DMS79 (cell line): ENCODE measurements around the gene SPPL2C.

Experiments
- DNase-seq: peaks from one replicate; lab custom pipeline; 2025; lab: John Stamatoyannopoulos, UW

Gene SPPL2C

GRCh38 chr17:45877467-45877866 lies 32.8 kb downstream of the SPPL2C start:
- no peak for DNase-seq

DNA sequence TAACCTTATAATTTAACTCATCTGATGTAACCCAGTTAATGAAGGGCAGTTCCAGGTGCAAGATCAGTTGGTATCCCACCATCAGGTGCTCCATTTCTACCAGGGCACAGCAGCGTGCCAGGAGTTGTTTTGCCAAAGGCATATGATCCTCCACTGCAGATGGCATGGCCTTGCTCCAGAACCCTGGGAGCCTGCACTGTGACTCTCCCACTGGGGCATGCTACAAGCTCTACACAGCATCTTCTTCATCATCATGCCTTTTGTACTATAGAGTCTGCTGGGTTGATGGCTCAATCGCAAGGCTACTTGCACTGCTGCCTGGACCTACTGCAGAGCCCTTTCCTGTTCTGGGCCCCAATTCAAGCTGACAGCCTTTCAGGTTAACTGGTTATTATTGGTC lies 38.4 kb downstream of the SPPL2C start:
- no peak for DNase-seq

GRCh38 chr17:45886852-45887251 lies 42.2 kb downstream of the SPPL2C start:
- DNase-seq = no peak

GRCh38 chr17:45888392-45888791 lies 43.7 kb downstream of the SPPL2C start:
- DNase-seq = no peak

DNA sequence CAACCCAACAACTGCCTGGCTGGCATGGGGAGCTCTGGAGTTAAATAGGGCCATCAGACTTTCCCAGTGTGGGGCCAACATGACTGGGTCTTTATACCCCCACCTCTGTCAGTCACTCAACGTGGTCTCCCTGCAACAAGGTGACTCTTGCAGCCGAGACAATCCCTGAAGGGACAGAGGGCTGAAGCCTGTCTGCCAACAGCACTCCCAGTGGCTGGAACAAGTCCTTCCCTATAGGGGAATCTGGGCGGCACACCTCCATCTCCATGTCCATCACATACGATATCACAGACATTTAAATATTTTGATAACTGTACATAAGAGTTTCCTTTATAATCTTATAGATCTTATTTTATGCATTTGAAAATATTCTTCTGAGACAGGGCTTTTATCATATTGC lies 44.9 kb downstream of the SPPL2C start:
- no peak for DNase-seq

- DNase-seq = no peak
These were observed 49.0 kb downstream of the SPPL2C start for GRCh38 chr17:45893725-45894021.

DNA sequence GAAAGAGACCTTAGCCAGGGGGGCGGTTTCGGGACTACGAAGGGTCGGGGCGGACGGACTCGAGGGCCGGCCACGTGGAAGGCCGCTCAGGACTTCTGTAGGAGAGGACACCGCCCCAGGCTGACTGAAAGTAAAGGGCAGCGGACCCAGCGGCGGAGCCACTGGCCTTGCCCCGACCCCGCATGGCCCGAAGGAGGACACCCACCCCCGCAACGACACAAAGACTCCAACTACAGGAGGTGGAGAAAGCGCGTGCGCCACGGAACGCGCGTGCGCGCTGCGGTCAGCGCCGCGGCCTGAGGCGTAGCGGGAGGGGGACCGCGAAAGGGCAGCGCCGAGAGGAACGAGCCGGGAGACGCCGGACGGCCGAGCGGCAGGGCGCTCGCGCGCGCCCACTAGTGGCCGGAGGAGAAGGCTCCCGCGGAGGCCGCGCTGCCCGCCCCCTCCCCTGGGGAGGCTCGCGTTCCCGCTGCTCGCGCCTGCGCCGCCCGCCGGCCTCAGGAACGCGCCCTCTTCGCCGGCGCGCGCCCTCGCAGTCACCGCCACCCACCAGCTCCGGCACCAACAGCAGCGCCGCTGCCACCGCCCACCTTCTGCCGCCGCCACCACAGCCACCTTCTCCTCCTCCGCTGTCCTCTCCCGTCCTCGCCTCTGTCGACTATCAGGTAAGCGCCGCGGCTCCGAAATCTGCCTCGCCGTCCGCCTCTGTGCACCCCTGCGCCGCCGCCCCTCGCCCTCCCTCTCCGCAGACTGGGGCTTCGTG lies 49.5 kb downstream of the SPPL2C start, which contains the start of gene MAPT:
MAPT (plus strand) TSS at position 533 of the 763 bp plus-strand sequence. CDS start 67,784 bp downstream, outside the sequence.
- DNase-seq = peak; percentile 83

DNA sequence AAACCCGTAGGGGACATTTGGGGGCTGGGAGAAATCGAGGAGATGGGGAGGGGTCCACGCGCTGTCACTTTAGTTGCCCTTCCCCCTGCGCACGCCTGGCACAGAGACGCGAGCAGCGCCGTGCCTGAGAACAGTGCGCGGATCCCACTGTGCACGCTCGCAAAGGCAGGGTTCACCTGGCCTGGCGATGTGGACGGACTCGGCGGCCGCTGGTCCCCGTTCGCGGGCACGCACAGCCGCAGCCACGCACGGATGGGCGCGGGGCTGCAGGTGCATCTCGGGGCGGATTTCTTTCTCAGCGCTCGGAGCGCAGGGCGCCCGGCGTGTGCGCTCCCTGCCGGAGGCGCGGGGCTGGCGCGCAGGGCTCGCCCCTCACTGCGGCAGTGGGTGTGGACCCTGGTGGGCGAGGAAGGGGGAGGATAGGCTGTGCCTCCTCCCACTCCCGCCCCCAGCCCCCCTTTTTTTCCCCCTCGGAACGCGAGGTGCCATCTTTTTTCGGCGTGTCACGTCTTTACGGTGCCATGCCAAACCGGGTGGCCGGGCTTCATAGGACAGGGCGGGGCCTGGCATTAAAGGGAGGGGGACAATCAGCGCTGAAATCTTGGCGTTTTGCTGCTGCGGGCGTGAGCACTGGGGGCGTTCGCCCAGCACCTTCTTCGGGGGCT lies 50.8 kb downstream of the SPPL2C start:
- DNase-seq = peak; percentile 92

GRCh38 chr17:45895969-45896785 lies 51.5 kb downstream of the SPPL2C start:
- peak; percentile 61 for DNase-seq
